Left renal cortex interstitium (tissue), 4 donors: ENCODE measurements around the gene CTSW. TPM values are rescaled to one million over a fixed set of nuclear protein-coding genes. Genes with fewer than 3 reads are reported as not detected.
"Not testable (repeated sequence)": the region's sequence is repeated elsewhere in the genome, so short reads cannot be mapped to it uniquely, and the experiment has no call there.

Experiments used
- DNase-seq, 4 donors: peaks; one replicate each; pipeline ENCODE4 v3.0.0-alpha.2; 2013; ENCODE audit warnings: low read depth in 4 of 4, low spot score in 2 of 4, missing footprints in 1 of 4
- polyA plus RNA-seq, 4 donors: library from polyadenylated mRNA; unstranded; fragments of 120-200 nt; gene quantifications; one replicate each; pipeline ENCODE4 v1.2.1, GENCODE V29; 2013; ENCODE audit not compliant: insufficient read length in 4 of 4

CTSW gene
- 1 to 10 TPM in 3 of 4 donors, under 1 TPM in 1; 0.77 to 1.6 (median 1.3) TPM for polyA plus RNA-seq

DNA sequence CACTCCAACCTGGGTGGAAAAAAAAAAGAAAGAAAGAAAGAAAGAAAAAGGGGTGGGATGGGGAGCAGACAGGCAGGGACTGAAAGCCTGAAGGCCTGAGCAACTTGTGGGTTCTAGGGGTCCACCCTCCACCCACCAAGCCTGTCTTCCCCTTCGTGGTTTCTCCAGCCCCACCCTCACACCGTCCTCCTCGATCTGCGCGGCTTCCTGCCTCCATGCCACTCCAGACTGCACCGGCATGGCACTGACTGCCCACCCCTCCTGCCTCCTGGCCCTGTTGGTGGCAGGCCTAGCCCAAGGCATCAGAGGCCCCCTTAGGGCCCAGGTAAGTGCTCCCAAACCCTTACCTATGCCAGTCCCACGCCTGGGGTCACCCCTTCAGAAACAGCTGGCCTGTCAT is at the start of gene CTSW:
Gene CTSW, plus strand, starts transcription at position 221 of the 400 bp plus-strand sequence. Its CDS starts 18 bp downstream, at position 239.
- DNase-seq, result no peak

GRCh38 chr11:65832231-65832630 is 47.4 kb upstream of the CTSW start:
- not testable (repeated sequence) for DNase-seq

- peak in 3 of 4 donors; percentile 90 to 91 (median 90) for DNase-seq
Observed at GRCh38 chr11:65833297-65834030, 46.2 kb upstream of the CTSW start, which contains the start of gene SNX32. Gene SNX32 (plus strand): TSS chr11:65833963. CDS start chr11:65834066, 103 bp downstream.

DNA sequence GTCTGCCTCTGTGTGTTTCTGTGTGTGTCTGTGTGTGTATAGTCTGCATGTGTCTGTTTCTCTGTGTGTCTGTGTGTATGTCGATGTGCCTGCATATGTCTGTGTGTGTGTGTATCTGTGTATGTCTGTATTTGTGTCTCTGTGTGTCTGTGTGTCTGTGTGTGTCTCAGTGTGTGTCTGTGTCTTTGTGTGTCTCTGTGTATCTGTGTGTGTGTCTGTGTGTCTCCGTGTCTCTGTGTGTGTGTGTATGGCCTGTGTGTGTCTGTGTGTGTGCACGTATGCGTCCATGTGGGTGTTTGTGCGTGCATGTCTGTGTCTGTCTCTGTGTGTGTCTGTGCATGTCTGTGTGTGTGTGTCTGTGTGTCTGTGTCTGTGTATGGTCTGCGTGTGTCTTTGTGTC is 45.4 kb upstream of the CTSW start:
- no peak for DNase-seq

- DNase-seq, result no peak
Observed at GRCh38 chr11:65842144-65842543, 37.5 kb upstream of the CTSW start.

DNA sequence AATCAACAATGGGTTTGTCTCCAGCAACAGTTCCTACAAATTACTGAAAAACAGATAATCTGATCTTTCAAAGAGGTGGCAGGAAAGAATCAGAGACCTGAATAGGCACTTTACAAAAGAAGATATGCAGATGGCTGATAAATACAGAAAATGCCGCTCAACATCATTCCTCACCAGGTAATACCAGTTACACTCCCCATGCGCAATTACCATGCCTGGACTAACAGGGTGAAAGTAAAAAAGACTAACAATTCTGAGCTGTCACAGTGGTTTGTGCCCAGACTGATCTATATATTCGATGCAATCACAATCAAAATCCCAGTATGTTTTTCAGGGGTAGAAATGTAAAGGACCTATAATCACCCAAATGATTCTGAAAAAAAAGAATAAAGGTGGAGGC is 35.8 kb upstream of the CTSW start:
- no peak for DNase-seq

DNA sequence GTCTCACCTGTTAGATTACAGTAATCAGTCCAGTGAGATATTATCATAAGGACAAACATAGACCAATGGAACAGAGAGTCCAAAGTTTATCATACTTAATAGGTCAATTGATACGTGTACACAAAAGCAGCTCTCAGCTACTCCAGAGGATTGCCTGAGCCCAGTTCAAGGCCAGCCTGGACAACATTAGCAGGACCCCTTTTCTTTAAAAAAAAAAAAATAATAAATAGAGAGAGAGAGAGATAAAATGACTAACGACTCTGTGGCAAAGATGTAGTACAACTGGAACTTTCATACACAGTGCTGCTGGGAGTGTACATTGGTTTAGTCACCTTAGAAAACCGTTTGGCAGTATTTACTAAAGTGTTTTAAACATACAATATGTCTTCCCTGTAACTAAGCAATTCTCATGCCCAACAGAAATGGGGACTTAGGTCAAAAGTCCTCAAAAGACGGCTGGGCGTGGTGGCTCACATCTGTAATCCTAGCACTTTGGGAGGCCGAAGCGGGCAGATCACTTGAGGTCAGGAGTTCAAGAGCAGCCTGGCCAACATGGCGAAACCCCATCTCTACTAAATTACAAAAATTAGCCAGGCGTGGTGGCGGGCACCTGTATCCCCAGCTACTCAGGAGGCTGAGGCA is 35.3 kb upstream of the CTSW start:
- DNase-seq, result no peak

DNA sequence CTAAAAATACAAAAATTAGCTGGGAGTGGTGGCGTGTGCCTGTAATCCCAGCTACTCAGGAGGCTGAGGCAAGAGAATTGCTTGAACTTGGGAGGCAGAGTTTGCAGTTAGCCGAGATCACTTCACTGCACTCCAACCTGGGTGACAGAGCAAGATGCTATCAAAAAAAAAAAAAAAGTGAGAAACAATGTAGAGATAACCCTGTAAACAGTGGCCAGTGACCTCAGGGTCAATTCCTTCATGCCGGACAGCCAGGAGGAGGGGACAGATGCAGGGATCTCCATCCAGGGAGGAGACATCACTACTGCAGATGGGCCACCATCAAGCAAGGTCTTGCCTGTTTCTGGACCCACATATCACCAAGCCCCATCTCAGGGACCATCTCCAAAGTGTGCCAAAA is 31.9 kb upstream of the CTSW start:
- no peak for DNase-seq

GRCh38 chr11:65848693-65849092 is 30.9 kb upstream of the CTSW start:
- DNase-seq, result not testable (repeated sequence)

- no peak for DNase-seq
Observed at GRCh38 chr11:65849366-65849765, 30.3 kb upstream of the CTSW start.

DNA sequence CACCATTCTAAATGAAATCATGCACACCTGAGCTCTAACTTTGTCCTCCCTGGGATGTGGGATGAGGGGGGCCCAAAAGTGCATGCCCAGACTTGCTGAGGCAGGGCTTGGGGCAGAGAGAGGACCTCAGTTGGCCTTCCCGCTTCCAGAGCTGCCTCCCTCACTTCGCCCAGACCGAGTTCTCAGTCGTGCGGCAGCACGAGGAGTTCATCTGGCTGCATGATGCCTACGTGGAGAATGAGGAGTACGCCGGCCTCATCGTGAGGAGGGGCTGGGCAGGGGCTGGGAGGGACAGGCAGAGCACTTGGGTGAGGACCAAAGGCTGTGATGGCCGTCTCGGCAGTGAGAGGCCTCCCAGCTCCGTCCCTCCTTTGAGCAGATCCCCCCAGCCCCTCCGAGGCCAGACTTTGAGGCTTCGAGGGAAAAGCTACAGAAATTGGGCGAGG is 29.8 kb upstream of the CTSW start:
- DNase-seq, result no peak

- no peak for DNase-seq
Observed at GRCh38 chr11:65850217-65851082, 29.2 kb upstream of the CTSW start.

- DNase-seq, result no peak
Observed at GRCh38 chr11:65851083-65851579, 28.5 kb upstream of the CTSW start.

DNA sequence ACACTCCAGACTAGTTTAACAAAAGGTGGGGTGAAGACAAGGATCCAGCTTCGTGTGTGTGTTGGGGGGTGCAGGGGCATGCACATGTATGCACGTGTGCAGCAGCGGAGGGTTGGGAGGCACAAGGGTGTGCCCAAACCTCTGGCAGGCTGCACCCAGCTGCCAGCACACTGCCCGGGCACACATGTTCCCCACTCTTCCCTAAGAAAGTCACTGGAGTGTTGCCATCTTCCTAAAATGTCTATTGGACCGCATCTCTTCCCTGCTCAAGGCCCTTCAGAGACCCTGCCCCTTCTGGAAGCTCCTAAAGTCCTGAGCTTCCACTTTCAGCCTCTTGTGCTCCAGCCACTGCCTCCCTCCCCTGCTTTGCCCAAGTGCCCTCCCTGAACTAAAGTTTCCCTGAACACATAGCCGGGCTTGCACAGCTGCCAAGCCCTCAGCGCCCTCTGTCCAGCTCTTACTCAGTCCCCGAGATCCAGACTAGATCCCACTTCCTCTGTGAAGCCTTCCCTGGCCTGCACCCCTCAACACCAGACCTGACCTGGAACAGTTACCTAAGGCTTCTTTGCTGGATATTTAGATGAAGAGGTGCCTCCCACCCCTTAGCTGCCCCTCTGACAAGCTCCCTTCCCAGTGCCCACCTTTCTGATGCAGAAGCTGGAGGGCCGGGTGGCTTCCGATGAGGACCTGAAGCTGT is 27.7 kb upstream of the CTSW start:
- DNase-seq, result no peak

DNA sequence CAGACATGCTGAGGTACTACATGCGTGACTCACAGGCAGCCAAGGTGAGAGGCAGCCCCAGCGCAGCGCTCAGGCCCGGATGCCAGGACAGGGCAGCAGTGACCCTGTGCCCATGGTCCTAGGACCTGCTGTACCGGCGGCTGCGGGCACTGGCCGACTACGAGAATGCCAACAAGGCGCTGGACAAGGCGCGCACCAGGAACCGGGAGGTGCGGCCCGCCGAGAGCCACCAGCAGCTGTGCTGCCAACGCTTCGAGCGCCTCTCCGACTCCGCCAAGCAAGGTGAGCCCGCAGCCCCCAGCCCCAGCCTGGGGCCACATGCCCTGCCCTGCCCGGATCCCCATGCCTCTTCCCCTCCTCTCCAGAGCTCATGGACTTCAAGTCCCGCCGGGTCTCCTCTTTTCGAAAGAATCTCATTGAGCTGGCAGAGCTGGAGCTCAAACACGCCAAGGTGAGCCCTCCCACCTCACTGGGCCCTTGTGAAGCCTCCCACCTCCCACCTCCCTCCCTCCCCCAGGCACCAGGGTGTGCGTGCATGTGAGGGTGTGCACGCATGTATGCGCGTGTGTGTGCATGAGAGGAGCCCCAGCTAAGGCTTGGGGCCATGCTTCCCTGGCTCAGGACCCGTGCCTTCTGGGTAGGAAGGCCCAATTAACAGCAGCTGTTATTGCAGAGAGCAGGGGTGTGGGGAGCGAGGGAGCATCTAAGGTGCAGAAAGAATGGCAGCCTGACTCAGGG is 27.0 kb upstream of the CTSW start:
- no peak for DNase-seq

DNA sequence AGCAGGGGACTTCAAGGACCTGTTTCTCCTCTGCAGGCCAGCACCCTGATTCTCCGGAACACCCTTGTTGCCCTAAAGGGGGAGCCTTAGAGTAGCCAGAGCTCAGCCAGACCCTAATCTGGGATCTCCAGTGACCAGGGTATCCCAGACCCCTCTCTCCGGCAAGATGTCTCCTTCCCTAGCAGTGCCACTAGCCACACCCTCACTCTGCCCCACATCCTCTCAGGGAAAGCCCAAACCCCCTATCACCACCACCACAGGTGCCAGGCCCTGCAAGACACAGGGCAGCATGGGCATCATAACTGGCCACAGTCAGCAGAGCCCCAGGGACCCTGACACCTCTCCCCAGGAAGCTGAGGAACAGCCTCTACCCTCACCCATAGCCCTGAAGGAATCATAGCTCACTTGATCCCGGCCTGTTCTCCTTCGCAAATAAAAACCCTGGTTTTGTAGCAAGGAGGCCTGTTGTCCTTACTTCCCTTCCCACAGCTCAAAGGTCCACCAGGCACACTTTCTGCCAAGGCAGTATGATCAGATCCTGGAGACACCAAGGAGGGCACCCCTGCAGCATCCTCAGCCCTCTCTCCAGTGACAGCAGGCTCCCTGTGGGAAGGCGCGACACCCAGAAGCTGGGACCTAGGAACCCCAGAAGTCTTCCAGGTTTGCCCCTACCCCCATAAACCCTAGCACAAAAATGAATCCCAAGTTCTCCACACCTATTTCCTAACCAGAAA is 26.2 kb upstream of the CTSW start:
- DNase-seq, result no peak

GRCh38 chr11:65854161-65854592 is 25.5 kb upstream of the CTSW start:
- no peak for DNase-seq

DNA sequence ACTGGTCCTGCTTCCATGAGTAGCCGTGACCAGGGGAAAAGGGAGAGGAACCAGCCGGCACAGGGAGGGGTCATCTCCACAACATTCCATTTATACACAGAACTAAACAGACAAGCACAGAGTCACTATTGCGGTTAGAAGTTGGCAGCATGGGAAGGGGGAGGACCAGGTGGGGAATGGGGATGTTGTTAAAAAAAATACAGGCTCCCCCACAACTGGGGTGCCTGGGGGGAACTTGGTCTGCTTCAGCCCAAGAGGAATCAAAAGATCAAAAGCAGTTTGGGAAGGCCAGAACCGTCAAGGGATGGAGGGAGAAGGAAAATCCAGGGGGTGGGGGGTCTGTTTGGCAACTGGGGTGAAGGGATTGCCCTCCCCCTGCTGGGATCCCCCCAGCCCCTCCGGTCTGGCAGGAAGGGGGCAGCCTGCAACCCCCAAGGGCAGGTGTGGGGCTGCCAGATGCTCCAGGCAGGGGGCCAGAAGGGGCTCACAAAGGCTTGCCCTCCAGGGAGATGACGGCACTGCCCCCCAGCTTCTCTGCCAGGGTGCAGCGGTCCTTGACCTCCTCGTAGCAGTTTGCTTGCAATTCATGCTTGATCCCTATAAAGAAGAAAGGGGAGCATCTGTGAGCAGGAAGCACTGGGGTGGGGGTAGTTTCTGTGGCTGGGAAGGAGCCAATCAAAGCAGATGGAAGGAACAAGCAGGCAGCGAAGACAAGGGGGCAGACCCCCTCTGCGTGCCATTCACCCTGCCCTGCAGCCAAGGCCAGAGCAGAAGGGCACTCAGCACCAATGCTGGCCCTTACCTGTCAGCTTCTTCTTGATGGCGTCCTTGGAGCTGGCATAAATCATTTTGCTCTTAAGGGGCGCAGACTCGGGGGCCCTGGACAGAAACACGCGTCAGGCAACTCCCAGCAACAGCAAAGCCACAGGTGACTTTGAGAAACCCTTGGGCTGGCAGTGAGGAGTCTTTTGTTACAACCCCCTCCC is 24.5 kb upstream of the CTSW start:
- DNase-seq, result no peak
